ENCODE data around the gene TMEM231.

DNA sequence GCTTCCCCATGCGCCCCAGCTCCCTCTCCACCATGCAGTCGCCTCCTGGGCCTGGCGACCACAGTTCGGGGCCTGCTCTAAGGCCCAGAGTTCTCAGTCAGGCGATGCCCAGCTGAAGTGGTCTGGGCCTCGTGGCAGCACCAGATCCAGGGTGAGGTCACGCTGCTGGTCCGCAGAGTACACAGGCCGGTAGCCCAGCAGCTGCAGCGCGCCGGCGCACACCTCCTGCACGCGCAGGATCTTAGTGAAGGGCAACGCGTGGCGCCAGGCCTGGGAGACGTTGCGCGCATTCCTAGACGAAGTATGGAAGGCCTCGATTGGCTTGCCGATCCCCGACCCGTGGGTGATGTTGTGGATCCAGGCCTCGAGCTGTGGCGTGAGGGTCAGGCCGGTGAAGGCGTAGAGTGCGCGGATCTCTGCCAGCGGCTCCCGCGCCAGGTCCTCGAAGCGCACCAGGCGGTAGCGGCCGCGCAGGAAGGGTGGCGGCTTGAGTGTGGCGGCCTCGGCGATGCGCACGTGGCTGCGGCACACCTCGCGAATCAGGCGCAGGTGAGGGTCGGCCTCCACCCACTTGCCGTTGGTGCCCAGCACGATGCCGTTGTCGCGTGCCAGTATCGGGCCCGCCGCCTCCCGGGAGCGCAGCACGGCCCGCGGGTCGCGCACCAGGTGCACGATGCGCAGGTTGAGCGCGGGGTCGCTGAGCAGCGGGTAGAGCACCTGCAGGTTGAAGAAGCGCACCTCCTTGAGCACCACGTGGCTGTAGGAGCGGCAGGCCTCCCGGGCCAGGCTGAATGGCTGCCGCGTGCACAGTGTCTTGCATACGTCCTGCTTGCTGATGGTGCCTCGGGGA lies 26.8 kb downstream of the TMEM231 start:
- TF ChIP-seq TAF1 (IDR thresholded peaks at IDR 0.05; ENCODE audit: borderline replicate concordance, low read depth, low read length) = no peak
- no peak for TF ChIP-seq POLR2A (IDR thresholded peaks at IDR 0.05; ENCODE audit: low read depth, low read length)
